GM20431 (cell line): Measurements from ENCODE around the gene CFAP45.

Source experiments
- in situ Hi-C: fragments of 300-500 bp; cut with MseI, MboI; formaldehyde crosslinking; loops from one replicate; pipeline ENCODE4 v1.15.0; 2020; ENCODE audit warnings: low sequenced_read_pairs; ENCODE audit not compliant: unreplicated experiment

The CFAP45 gene, protein sequence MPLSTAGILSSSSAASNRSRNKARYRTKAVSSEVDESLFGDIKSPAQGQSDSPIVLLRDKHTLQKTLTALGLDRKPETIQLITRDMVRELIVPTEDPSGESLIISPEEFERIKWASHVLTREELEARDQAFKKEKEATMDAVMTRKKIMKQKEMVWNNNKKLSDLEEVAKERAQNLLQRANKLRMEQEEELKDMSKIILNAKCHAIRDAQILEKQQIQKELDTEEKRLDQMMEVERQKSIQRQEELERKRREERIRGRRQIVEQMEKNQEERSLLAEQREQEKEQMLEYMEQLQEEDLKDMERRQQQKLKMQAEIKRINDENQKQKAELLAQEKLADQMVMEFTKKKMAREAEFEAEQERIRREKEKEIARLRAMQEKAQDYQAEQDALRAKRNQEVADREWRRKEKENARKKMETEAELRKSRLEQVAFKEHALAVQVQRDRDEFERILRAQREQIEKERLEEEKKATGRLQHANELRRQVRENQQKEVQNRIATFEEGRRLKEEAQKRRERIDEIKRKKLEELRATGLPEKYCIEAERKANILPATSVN

DNA sequence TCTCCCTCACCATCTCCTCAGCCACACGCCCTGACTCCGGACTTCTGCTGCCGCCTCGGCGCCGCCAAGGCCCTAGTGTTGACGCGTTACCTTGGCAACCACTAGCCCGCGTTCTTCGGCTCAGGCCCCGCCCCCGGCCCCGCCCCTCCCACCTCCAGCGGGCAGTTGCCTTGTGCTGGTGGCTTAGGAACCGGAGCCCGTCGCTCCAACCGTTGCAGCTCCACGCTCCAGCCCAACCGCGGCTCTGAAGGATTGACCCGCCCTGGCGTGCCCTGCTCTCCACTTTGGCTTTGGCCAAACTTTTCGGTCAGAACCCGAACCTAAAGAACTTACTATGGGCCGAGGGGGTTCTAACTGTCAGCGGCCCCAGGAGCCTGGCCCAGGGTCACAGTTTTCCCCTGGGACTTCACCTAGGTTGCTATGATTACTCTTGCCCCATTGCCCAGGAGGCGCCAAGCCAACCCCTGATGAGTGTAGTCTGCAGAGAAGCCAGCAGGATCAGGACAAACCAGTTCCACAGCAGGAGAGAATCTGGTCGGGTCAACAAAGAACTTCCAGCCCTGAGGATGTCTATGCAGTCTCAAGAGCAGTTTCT, at the start of gene CFAP45:
Gene CFAP45 (minus strand): TSS at position 80 of the 595 bp plus-strand sequence. CDS start 67 bp downstream, at position 13.
- in situ Hi-C loops: no loop called here

DNA sequence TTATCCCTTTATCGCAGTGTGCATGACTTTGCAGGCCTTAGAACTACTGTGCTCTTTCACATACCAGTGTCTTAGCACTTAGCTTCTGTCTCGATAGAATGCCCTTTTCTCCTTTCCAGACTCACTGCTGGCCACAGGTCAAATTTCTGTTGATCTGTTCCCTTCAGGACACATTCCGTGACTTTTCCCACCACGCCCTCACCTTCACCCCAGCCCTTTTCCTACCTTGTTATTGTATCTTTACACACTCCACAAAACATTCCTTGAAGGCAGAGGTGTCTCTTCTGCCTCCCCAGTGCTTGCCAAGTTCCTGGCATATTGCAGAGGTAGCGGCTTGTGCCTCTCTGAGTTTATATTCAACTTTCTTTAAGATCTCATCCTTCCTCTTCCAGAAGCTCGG, 49.2 kb upstream of the CFAP45 start:
- in situ Hi-C loops: no loop called here

DNA sequence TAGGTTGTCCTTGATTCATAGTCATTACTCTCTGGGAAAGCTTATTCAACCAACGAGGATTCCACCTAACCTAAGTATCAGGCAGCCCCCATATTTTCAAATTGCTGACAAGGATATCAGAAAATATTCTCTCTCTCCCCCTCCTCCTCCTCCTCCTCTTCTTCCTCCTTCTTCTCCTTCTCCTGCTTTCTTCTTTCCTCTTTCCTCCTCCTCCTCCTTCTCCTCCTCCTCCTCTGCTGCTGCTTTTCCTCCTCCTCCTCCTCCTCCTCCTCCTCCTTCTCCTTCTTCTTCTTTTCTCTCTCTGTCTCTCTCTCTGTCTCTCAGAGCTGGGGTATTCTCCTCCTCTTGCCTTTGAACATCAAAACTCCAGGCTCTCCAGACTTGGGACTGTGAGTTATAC, 48.0 kb upstream of the CFAP45 start:
- in situ Hi-C loops: no loop called here

DNA sequence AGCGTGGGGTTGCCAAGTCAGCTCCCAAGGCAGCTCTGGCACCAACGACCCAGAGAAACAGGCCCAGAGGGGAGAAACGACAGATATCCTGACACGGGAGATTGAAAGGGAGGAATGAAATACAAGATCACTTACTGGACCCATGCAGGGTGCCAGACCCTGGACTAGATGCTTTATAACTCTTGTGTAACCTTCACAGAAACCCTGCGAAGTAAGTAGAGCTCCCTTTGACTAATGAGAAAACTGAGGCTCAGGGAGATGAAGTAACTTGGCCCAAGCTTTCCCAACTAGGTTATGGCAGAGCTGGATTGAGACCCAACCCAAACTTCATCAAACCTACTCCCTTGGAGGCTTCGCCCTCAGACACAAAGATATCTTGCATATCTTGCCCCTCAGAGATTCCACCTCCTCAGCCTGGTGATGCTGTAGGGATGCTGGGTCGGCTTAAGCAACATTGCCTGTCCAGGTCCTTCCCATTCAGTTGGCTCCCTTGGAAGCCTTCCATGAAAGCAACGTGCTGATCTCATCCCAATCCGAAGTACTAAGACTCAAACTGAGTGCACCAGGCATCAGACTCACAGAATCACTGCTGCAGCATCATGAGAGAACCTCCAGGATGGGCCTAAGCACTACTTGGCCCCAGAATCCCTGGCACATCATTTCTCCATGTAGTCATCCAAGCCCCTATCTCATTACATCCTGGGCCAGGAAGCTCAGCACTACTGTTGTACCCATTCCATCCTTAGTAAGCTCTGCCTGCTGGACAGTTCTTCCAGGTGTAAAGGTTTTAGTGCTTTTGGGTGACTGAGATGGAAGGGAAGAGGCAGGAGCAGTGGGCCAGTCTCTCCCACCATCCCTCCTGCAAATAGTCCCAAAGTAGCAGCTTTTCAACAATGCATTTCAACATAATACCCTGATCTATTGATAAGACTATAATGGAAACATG, 46.5 kb upstream of the CFAP45 start:
- in situ Hi-C loops: no loop called here

DNA sequence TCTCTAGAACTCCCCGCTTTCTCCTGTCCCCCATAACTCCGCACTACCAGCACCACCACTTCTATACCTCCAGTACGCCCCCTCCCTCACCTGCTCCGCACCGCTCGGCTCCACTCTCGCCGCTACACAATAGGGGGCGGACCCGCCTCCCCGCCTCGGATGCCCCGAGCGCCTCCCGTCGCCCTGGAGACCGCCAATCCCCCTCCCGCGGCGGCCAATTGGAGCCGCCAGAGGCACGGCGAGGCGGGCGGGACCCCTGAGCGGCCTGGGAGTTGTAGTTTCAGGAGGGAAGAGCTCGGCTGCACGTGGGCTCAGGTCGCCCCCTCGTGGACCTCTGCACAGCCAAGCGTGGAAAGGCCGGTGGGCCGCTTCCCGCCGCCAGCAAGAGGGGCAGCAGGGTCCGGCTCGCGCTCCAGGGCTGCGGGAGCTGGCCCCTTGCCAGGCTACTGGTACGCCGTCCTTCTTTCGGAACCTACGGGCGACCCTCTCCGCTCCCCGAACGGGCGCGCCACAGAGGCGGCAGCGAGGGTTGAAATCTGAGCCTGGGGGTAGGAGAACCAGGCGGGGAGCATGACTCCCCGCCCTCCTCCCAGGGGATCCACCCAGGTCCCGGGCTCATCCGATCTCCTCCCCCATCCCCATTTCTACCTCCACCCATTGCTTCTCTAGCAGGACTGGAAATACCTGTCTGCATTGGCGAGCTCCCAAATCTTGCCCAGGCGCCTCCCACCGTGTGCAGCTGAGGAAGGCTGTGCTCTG, 45.7 kb upstream of the CFAP45 start, which contains the start of gene IGSF9:
Gene IGSF9 (minus strand): TSS at position 131 of the 759 bp plus-strand sequence. CDS start 2,159 bp downstream, outside the sequence.
- in situ Hi-C loops: no loop called here

DNA sequence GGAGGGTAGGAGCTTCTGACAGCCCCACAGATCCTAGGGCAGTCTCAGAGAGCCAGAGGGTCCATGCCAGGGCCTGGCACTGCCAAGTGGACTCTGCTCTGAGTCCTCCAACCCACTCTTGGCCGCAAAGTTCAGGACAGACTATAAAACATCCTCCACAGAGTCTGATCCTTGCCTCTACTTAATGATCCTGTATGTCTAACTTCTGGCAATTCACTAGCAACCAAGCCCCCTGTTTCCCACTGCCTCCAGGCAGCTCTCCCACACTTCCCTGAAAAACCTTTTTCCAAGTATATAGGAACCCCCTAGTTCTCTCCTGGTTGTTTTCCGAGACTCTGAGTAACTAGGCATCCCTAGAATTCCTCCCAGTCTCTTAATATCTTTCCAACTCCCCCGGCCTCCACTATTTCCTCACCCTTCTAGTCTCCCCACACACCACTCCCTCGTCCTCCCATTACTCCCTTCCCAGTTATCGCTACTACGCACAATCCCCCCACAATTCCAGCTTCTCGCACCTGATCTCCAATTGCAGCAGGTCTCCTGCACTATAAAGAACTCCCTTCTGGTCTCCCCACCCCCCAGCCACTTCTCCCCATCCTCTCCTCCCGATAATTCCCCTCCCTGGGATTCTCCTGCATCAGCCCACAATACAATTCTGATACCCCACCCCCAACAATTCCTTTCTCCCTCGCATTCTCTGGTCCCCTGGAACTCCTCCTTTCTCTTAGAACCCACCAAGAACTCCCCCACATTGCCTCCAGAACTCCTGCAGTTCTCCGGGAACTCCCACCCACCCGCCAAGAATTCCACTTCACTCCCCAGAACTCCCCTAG, 44.9 kb upstream of the CFAP45 start:
- in situ Hi-C loops: no loop called here

DNA sequence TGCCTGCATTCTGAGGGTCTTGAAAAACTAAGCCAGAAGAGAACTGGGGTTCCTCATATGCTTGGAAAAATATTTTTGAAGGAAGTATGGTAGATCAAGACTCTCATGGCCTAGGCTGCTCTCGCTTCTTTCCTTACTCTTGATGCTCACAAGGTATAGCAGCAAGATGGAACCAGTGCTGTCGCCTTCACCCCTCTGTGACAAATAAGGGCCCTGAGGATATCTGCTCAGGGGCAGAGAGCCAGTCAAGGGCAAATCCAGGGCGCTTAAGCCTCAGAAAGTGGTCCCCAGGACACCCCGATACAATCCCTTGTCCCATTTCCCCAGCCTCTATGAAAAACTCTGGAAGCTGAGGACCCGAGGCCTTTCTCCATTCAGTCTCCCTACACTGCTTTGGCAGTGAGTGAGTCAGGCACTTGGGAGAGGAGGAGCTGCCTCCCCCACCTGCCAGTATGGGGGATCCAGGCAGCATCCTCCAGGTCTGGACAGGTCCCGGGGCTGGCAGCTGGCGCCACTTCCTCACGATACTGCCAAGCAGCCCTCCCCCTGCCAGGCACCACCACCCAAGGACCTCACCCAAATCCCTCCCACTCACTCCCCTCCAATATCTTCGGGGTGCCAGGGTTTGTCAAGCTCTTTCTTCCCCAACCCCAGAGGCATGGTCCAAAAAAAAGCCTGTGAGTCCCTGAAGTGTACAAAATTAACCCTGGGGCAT, 44.1 kb upstream of the CFAP45 start:
- in situ Hi-C loops: no loop called here

DNA sequence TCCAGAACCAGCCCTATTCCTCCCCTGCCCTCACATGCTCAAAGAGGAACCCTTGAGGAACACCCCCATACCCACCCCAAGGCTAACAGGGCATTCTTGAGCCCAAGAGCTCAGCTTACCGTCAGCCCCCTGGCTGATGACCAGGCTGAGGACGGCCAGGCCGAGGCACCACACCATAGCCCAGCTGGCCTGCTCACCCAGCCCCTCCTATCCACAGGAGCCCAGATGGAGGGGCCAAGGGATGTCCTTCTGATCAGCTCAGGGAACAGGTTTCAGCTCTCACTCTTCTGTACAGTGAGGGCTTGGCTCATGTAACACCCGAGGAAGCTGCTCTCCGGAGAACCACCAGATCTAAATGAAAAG, 43.3 kb upstream of the CFAP45 start:
- in situ Hi-C loops: no loop called here

DNA sequence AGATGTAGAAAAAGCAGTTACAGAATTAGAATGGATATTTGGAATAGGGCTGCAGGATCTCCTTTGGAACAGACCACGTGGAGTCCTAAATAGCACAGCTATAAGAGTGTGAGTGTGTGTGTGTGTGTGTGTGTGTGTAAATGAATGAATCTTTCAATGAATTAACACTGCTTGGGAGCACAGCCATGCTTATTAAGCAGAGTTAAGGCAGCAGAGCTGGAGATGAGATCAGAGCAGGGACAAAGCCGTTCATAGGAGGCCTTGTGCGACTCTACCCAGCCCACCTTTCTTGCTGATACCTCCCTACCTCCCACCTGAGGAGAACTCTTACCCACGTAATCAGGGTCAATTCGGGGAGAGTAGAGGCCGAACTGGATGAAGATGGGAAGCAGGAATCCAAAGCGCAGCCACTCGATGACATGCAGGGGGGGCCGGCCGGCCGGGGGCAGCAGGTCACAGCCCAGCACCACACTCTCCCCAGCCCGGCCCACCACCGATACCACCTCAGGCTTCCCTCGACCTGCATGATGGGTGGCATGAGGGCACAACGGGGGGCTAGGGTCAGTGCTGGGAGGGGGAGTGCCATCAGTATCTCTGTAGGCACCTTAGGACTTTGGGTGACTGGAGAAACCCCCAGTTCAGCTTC, 42.8 kb upstream of the CFAP45 start:
- in situ Hi-C loops: no loop called here

DNA sequence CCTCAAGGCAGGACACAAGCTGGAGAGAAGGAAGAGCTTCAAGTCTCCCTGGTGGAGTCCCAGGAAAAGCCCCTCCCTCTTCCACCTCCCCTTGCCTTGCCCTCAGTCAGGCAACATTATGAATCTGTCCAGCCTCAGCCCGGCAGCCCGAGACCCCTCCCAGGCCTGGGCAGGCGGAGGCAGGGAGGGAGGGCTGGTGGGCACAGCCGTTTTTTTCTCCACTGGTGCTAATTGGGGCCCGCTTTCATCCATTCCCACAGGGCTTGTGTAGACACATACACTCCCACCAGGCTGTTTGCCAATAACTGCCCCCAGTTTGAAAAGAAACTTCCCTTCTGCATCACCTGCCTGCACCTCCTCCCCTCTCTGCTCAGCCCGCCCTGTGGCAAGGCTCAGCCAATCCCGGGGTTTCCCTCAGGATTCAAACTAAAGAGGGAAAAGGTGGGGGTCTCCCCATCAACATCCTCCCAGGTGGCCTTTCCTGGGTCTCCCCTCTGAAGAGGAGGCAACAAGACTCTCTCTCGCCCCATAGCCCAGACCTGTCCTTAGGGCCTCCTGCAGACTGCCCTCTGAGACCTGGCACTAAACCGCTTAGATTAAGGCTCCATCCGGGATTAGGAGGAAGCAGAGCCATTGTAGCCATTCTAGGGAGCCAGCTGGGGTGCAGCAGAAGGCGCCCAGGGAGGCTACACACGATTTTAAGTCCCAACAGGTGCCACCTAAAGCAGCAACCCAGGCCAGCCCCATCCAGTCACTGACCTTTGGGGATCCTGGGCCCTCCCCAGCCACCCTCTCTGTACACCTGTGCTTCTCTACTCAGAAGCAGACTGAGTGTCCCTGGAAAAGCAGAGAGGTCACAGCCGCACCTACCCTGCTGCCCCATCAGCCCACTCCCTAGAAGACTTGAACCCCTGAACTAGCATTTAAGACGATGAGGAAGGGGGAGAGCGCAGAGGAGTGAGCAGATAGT, 41.9 kb upstream of the CFAP45 start:
- in situ Hi-C loops: no loop called here

DNA sequence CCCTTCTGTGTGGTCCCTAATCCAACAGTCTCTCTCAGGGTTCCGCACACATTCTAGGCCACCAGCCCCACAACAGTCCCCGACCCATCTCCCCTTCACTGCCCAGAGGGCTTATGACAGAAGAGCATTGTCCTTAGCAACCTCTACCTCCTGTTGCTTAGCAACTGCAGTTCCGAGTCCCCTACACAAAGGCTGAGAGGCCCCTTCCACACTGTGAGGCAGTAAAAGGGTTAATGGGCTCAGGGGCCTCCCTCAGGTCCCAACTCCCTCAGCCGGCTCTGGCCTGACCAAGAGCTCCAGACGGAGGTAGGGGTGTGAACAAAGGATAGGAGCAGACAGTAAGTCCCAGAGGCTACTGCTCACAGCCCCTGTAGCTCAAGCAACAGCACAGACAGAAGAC, 41.2 kb upstream of the CFAP45 start:
- in situ Hi-C loops: no loop called here

DNA sequence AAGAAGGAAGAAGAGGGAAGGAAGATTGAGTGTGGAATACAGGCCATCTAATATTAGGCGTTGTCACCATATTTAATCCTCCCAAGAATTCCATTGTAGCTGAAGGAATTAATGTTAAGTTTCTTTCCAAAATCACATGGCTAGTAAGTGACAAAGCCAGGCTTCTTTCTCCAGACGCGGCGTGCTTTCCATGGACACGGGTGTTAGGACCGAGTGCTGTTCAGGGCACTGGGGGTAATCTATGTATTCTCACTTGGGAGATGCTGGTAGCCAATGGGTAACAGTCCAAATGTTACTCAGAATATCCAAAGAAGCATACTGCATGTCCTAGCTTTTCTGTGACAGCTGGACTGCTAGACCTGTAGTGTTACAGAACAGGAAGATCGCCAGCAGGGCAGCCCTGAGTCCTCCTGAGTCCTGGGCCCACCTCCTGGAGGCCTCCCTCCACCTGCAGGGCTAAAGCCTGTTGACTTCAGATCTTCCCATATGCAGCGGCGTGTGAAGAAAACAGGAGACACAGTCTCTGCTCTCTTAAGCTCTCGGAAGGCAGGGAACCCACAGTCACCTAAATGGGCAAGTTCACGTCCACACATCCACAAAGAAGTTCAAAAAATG, 40.1 kb upstream of the CFAP45 start:
- in situ Hi-C loops: no loop called here

DNA sequence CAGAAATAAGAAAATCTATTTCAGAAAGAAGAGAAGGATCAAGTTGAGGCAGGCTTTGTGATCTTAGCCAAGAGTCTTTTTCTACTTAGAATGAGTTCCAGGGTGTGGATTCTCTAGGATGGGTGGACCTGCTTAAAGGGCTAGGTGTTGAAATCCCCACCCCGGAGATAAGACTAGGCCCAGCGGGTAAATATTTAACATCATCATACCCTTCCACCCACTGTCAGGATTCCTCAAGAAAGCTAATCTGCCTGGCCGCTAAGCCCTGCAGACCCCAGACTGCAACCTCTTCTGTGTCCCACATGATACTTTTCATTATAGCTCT, 39.7 kb upstream of the CFAP45 start:
- in situ Hi-C loops: no loop called here

DNA sequence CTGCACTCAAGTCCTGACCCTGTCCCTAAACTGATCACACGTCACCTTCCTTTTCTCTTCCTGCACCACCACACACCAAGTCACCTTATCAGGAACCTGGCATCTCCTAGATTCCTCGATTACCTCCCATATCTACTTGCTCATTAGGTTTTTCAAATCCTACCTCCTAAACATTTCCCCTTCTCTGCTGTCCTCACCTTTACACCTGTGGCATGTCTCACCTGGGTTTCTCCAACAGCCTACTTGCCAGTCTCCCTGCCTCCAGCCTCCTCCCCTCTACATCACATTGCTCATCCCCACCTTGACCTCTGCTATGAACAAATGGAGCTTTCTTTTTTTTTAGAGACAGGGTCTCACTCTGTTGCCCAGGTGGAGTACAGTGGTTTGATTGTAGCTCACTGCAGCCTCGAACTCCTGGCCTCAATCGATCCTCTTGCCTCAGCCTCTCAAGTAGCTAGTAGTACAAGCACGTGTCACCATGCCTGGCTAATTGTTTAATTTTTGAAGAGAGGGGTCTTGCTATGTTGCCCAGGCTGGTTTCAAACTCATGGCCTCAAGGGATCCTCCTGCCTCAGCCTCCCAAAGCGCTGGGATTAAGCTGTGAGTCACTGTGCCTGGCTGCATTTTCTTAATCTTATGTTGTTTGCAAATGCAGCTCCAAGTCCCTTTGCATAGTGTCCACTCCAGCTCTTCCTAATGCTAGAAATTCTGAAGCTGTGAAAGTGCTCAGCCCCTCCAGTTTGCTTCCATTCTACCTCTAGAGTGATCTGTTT, 39.1 kb upstream of the CFAP45 start:
- in situ Hi-C loops: no loop called here

DNA sequence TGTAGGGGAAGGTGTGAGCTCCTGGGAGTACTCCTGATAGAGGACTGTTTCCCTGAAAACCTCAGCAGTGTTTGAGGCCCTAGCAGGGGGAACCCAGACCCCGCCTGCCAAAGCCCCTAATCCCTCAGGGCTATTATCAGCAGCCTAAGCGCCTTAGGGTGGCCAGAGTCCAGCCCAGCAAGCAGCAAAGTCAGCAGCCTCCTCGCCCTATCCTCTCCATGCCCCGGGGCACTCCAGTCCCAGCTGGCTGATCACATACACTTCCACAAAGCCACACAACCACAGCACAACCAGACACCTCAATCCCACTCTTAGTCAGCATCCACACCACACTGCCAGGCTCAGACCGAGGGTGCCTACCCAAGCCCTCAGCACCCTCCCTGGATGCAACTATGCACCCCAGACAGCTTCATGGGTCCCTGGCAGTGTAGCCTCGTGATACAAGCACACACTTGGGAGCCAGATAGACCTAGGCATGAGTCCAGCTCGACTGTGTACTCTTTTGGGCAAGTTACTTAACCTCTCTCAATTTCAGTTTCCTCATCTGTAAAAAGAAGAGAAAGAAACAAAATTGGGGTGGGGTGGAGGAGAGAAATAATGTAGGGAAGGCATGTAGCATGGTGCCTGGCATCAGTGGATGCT, 38.4 kb upstream of the CFAP45 start:
- in situ Hi-C loops: no loop called here
